ENCODE results near the gene RET.

GRCh38 chr10:43077421-43078171, 727 bp downstream of the RET start:
- TF ChIP-seq CTCF (IDR thresholded peaks at IDR 0.05; ENCODE audit: poor library complexity) (no peak), EZH2 (IDR thresholded peaks at IDR 0.05; ENCODE audit: borderline replicate concordance) (no peak), EZH2phosphoT487 (IDR thresholded peaks at IDR 0.05; ENCODE audit: low read depth, severe bottlenecking, unreplicated experiment) (no peak)

Data from hepatocyte (in vitro differentiated cells).